Stimulated activated CD4-positive, alpha-beta T cell treated with anti-CD3 and anti-CD28 coated beads, Interleukin-2, amount 100 ng/mL, for 48 hours (primary cell): Measurements from ENCODE around the gene IFNLR1.

Experiments used
- DNase-seq, 2 donors: peaks; one replicate each; pipeline ENCODE4 v3.0.0-alpha.2; 2020

IFNLR1 gene

GRCh38 chr1:24205345-24206082 lies 18.4 kb upstream of the IFNLR1 start:
- no peak for DNase-seq

- no peak for DNase-seq
These were observed 17.0 kb upstream of the IFNLR1 start for GRCh38 chr1:24204116-24204515.

GRCh38 chr1:24203404-24203803 lies 16.3 kb upstream of the IFNLR1 start:
- peak in 1 of 2 donors; percentile 27 for DNase-seq

- DNase-seq, result no peak
These were observed 15.9 kb upstream of the IFNLR1 start for GRCh38 chr1:24202987-24203386.

- no peak for DNase-seq
These were observed 15.5 kb upstream of the IFNLR1 start for GRCh38 chr1:24202556-24202955.

- peak; percentile 63 to 65 for DNase-seq
These were observed 14.9 kb upstream of the IFNLR1 start for GRCh38 chr1:24201941-24202440.

GRCh38 chr1:24199291-24199900 lies 12.3 kb upstream of the IFNLR1 start:
- peak; percentile 66 to 74 for DNase-seq

GRCh38 chr1:24198766-24199165 lies 11.7 kb upstream of the IFNLR1 start:
- DNase-seq, result no peak

GRCh38 chr1:24195874-24196273 lies 8.8 kb upstream of the IFNLR1 start:
- no peak for DNase-seq

GRCh38 chr1:24195136-24195535 lies 8.0 kb upstream of the IFNLR1 start:
- no peak for DNase-seq

GRCh38 chr1:24193046-24193445 lies 6.0 kb upstream of the IFNLR1 start:
- no peak for DNase-seq

- DNase-seq, result no peak
These were observed 4.8 kb upstream of the IFNLR1 start for GRCh38 chr1:24191860-24192259.

GRCh38 chr1:24190983-24191461 lies 3.9 kb upstream of the IFNLR1 start:
- DNase-seq, result no peak

GRCh38 chr1:24189528-24189927 lies 2.4 kb upstream of the IFNLR1 start:
- no peak for DNase-seq

- DNase-seq, result no peak
These were observed 437 bp downstream of the IFNLR1 start for GRCh38 chr1:24186711-24186992.

- DNase-seq, result no peak
These were observed 918 bp downstream of the IFNLR1 start for GRCh38 chr1:24186031-24186710.

- DNase-seq, result no peak
These were observed 2.0 kb downstream of the IFNLR1 start for GRCh38 chr1:24185076-24185475.

GRCh38 chr1:24182061-24182460 lies 5.0 kb downstream of the IFNLR1 start:
- no peak for DNase-seq

GRCh38 chr1:24181619-24182018 lies 5.5 kb downstream of the IFNLR1 start:
- DNase-seq, result no peak

- no peak for DNase-seq
These were observed 6.4 kb downstream of the IFNLR1 start for GRCh38 chr1:24180676-24181075.

- DNase-seq, result no peak
These were observed 7.7 kb downstream of the IFNLR1 start for GRCh38 chr1:24179251-24179840.

- no peak for DNase-seq
These were observed 8.7 kb downstream of the IFNLR1 start for GRCh38 chr1:24178407-24178806.

GRCh38 chr1:24177161-24177560 lies 9.9 kb downstream of the IFNLR1 start:
- no peak for DNase-seq
